ENCODE results near the gene RBP4. TPM values are rescaled to one million over a fixed set of nuclear protein-coding genes. Genes with fewer than 3 reads are reported as not detected.
A peak's percentile ranks its signal among the peaks of the same experiment; 100 is the strongest.

The RBP4 gene
- 1.00 TPM for polyA plus RNA-seq (ENCODE audit: insufficient read length)
- long read RNA-seq, donor 1, partial matches to known transcripts = 0 of 1 reads
- long read RNA-seq, donor 1, other reads (novel, unspliced or antisense) = 0 of 1 reads
- long read RNA-seq, donor 2 = 0 reads
- long read RNA-seq, donor 3 = 0 reads
- long read RNA-seq, donor 4 = 0 reads
- long read RNA-seq, donor 5 = 0 reads
- long read RNA-seq, donor 6, partial matches to known transcripts = 0 of 1 reads
- long read RNA-seq, donor 6, other reads (novel, unspliced or antisense) = 0 of 1 reads
- long read RNA-seq, donor 7, partial matches to known transcripts = 0 of 1 reads
- long read RNA-seq, donor 7, other reads (novel, unspliced or antisense) = 0 of 1 reads
- long read RNA-seq, donor 8 = 0 reads

- no peak for DNase-seq
Measured at GRCh38 chr10:93601146-93601773, at the start of gene RBP4. Gene RBP4, minus strand, starts transcription at chr10:93601235. Its CDS starts 207 bp downstream, at chr10:93601028.

GRCh38 chr10:93639791-93640190, 38.8 kb upstream of the RBP4 start:
- no peak for DNase-seq

GRCh38 chr10:93630625-93631557, 29.9 kb upstream of the RBP4 start:
- no peak for DNase-seq

- no peak for DNase-seq
Measured at GRCh38 chr10:93629647-93630305, 28.7 kb upstream of the RBP4 start.

- no peak for DNase-seq
Measured at GRCh38 chr10:93628858-93629257, 27.8 kb upstream of the RBP4 start.

- no peak for DNase-seq
Measured at GRCh38 chr10:93622942-93623341, 21.9 kb upstream of the RBP4 start.

GRCh38 chr10:93620925-93621324, 19.9 kb upstream of the RBP4 start:
- no peak for DNase-seq

- DNase-seq = no peak
Measured at GRCh38 chr10:93615576-93616235, 14.7 kb upstream of the RBP4 start.

- no peak for DNase-seq
Measured at GRCh38 chr10:93614101-93614825, 13.2 kb upstream of the RBP4 start.

GRCh38 chr10:93613126-93613525, 12.1 kb upstream of the RBP4 start:
- no peak for DNase-seq

GRCh38 chr10:93612311-93612710, 11.3 kb upstream of the RBP4 start, which contains the start of gene PDE6C:
Gene PDE6C, plus strand, starts transcription at chr10:93612537. Its CDS starts 189 bp downstream, at chr10:93612726.
- no peak for DNase-seq

GRCh38 chr10:93608421-93608820, 7.4 kb upstream of the RBP4 start:
- DNase-seq = no peak

GRCh38 chr10:93604146-93604545, 3.1 kb upstream of the RBP4 start:
- DNase-seq = no peak

- DNase-seq = no peak
Measured at GRCh38 chr10:93603023-93603422, 2.0 kb upstream of the RBP4 start.

- no peak for DNase-seq
Measured at GRCh38 chr10:93601774-93602162, 733 bp upstream of the RBP4 start.

GRCh38 chr10:93600446-93601145, 439 bp downstream of the RBP4 start:
- DNase-seq = peak; percentile 34

- no peak for DNase-seq
Measured at GRCh38 chr10:93599778-93600177, 1.3 kb downstream of the RBP4 start.

GRCh38 chr10:93599335-93599734, 1.7 kb downstream of the RBP4 start:
- no peak for DNase-seq

GRCh38 chr10:93598157-93598556, 2.9 kb downstream of the RBP4 start:
- no peak for DNase-seq

- DNase-seq = no peak
Measured at GRCh38 chr10:93597075-93597599, 3.9 kb downstream of the RBP4 start.
